Measurements from ENCODE around the gene GALM.
A peak's percentile ranks its signal among the peaks of the same experiment; 100 is the strongest.
"Not testable (repeated sequence)": the region's sequence is repeated elsewhere in the genome, so short reads cannot be mapped to it uniquely, and the experiment has no call there.

The GALM gene

DNA sequence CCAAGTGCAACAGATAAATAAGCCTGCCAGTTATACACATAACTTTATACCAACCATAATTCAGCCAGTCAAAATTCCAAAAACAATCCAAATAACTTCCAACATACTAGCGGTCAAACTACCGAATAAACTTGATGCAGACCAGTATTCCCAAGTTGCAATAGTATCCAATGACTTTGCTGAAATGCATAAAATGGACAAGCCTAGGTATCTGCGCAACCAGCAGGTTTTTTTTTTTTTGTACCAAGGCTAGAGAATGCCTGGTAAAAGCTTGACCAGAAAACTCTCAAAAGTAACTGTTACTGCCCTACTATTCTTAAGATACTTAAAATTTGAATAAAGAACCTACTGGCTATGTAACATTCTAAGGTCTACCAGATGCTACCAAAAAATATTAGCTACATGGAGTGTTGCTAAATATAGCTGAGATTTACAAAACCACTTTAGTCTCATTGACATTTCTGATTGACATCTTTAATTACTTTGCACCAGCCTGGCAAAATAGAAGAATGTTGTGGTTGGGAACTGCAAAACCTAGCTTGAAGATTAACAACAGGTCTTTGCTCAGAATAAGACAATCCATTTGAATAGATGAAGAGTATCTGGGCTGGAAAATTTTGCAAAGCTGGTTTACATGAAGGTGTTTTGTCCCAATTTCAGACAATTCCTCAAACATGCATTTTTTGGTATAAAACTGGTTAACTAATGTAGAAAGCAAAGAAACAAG lies 77.9 kb downstream of the GALM start:
- DNase-seq = no peak

DNA sequence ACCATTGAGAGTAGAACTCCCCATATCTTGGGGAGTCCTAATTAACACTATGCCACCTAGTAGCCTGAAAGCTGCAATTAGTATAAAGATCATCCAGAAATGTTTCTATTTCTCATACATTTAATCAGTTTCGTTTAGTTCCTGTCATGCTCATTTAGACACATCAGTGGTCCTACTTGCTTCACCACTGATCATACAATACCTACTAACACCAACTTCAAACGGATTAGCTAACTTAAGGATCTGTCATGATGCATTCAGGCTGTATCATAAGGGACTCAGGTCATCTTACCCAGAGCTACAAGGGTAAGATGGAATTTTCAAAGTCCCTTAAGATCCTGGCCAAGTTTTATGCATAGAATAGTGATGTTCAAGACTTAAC lies 78.5 kb downstream of the GALM start:
- DNase-seq = no peak

DNA sequence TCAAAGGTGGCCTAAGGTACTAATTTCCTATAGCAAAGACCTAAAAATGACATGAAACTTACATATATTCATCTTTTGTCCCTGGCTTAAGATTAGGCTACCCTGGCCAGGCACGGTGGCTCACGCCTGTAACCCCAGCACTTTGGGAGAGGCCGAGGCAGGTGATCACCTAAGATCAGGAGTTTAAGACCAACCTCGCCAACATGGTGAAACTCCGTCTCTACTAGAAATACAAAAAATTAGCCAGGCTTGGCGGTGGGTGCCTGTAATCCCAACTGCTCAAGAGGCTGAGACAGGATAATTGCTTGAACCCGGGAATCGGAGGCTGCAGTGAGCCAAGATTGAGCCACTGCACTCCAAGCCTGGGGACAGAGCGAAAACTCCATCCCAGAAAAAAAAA lies 79.4 kb downstream of the GALM start:
- no peak for DNase-seq

GRCh38 chr2:38747007-38747424 lies 81.1 kb downstream of the GALM start:
- DNase-seq = no peak

- DNase-seq = no peak
Measured at GRCh38 chr2:38747819-38748218, 81.9 kb downstream of the GALM start.

DNA sequence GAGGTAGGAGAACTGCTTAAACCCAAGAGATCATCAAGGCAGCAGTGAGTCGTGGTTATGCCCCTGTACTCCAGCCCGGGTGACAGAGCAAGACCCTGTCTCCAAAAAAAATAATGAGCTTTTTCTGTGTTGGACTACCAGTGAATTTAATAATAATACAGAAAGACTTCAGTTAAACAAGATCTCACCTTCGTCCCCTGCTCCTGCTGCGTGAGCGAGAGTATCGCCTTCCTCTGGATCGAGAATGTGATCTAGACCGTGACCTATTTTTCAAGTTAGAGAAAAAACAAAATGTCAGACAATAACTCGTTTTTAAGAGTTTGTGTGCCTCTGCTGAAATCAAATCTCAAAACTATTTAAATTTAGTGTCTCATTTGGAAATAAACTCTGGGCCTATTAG lies 82.5 kb downstream of the GALM start:
- no peak for DNase-seq

DNA sequence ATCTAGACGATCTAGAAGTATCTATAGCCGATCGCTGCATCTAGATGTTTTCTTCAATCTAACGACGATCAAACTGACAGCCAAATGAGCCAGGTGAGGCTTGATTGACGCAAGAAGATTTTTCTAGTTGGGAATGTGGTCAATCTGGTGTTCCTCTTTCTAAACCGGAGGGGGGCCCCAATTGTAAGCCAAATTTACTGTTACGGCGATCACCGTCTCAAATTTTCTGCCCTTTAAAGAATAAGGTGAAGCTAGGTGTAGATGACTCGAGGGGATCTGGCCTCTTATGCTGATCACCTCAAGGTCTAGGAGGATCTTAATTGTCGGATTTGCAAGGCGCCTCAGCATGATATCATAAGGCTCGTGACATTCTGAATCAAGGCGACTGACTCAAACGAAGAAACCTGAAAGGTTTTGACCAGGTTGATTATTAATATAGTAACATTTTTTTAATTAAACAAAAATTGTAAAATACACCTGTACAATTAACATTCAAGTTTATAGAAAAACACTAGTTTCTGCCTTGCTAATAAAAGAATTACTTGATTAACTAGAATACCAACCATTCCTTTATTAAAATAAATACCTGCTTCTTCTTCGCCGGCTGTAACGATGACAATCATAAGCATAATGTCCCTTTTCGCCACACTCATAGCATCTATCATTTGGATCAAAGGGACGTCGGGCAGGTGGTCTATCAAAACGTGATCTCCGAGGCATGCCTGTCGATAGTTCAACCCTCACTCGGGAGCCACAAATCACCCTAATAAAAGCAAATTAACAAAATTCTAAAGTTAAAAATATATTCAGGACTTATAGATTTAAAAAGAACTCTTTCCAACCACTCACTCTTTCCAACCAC lies 83.3 kb downstream of the GALM start:
- DNase-seq = no peak

DNA sequence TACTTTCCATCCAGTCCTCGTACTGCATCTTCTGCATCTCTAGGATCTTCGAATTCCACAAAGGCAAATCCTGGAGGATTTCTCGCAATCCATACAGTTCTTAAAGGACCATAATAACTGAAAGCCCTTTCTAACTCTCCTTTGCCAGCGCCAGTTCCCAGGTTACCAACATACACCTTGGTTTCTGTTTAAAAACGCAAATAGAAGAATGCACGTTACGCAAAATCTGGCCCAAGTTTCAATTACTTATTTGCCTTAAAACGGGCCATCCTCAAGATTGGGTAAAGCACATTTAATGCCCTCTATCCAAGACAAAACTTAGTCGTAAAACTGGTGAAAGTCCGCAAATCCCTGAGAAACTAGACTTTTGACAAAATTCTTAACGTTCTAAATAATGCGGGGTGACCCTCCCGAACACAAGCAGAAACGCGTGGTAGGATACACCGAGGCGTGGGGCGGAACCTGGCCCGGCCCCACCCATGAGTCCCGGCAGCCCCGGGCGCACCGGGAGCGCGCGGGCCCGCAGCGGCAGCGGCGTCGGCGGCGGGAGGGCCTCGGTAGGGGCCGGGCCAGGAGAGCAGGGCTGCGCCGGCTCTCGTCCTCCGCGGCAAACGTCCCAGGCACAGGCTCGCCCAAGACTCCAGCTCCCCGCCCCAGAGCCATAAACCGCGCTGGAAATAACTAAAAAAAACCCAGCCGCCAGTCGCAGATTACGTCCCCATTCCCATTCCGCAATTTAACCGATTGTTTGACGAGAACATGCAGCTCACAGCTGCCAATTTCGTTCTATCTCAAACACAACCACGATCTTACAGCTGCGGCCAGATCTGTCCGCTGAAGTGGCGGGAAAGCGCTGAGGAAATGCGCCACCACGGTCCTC lies 84.3 kb downstream of the GALM start:
- no peak for DNase-seq

DNA sequence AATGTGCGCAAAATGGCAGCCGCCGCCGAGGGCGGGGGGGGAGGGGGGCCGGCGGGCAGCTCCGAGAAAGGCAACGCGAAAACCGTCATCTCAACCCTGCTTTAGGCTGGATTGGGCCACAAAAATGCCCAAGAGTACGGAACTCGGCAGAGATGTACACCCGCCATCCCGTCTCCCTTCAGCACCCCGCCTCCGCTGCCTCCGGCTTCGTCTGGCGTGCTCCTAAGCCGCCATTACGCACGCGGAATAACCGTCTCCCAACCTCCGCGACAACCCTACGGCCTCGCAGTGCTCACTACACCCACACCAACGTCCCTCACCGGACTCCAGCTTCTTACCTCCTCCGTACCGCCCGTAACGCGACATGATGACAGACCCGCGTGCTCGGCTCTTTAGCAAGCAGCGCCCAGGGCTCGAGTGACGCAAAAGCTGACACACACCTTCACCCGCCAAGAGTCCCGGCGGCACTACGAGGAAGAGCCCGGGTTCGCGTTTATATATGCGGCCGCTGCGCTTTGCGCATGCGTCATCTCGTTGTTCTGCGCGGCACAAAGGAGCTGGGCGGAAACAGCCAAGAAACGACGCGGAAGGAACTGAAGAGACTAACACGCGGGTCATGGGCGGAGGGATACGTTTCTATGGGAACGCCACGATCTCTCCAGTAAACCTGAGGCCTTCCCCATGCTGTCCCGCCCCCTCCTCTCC lies 85.1 kb downstream of the GALM start, which contains the start of gene SRSF7:
TSS of gene SRSF7 (minus strand) at position 471 of the 705 bp plus-strand sequence. CDS start at position 366, 105 bp downstream.
- peak; percentile 96 for DNase-seq

DNA sequence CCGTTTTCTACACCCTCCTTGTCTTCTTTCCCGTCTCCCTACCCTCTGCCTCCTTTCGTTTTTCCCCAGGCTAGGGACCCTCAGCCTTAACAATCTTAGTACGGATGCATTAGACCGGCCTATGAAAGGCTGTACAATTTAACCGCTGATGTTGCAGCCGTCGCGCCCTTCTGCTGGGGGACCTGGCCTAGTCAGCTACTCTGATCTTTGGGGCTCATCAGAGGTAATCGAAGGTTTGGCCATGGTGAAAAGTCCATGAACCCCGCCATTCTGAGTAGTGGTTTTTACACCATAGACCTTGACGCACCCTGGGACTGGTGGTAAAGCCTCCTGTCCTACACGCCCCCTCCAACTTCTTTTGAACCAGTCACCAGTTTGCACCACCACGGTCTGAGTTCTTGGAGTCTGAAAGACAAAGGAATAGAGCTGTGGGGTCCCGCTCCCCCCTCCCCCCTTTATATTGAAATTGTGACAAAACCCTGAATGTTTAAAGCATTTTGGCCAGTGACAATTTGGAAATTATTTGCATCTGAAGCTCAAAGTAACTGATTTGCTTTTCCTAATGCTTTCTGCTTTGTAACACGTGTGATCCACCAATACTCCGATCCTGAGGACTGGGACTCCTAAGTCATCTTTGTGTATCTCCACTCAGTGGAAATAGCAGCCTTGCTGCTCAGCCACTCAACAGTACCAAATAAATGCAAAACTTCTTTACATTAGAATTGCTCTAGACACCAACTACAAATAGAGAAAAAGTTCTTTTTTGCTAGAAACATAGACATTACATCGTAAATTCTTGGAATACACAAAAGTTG lies 85.9 kb downstream of the GALM start:
- no peak for DNase-seq

- DNase-seq = no peak
Measured at GRCh38 chr2:38754049-38754448, 88.1 kb downstream of the GALM start.

DNA sequence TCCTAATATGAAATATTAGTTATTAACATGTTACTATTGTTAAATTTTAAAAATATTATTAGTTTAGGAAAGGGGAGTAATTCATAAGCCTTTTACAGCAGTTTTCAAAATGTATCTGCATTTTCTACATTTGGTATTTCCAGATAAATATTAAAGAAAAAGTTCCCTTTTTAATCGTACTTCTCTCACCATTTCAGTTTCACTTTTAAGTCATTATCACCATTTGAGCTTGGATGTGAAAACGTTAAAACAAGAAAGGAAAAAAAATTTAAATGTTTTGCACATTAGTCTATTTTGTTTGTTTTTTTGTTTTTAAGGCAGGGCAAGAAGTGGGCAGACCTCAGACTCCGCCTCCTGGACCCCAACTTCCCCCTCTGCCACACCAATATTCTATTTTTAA lies 88.6 kb downstream of the GALM start:
- DNase-seq = no peak

DNA sequence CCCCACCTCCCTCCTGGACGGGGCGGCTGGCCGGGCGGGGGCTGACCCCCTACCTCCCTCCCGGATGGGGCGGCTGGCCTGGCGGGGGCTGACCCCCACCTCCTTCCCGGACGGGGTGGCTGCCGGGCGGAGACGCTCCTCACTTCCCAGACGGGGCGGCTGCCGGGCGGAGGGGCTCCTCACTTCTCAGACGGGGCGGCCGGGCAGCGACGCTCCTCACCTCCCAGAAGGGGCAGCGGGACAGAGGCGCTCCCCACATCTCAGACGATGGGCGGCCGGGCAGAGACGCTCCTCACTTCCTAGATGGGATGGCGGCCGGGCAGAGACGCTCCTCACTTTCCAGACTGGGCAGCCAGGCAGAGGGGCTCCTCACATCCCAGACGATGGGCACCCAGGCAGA lies 90.0 kb downstream of the GALM start:
- DNase-seq = not testable (repeated sequence)

- DNase-seq = no peak
Measured at GRCh38 chr2:38763228-38763627, 97.3 kb downstream of the GALM start.

- no peak for DNase-seq
Measured at GRCh38 chr2:38763728-38764127, 97.8 kb downstream of the GALM start.

GRCh38 chr2:38765149-38765548 lies 99.2 kb downstream of the GALM start:
- DNase-seq = no peak

DNA sequence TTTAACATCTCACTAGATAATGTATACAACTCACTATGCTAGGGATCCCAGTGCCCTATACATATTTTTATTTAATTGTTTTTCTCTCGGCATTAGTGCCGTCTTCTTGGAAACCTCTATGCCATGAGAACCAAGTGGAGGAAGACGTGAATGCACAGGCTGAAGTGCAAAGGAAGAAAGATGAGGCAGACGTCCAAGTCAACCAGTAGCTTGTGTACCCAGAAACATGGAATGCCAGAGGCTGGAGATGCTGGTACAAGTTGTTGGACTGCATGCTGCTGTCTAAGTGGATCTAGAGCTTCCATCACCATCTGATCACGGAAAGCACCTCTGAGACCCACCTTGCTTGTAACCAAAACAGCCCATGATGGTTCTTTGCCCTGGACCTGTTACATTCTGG lies 99.6 kb downstream of the GALM start:
- DNase-seq = no peak

GRCh38 chr2:38771632-38772031 lies 105.7 kb downstream of the GALM start:
- DNase-seq = no peak

DNA sequence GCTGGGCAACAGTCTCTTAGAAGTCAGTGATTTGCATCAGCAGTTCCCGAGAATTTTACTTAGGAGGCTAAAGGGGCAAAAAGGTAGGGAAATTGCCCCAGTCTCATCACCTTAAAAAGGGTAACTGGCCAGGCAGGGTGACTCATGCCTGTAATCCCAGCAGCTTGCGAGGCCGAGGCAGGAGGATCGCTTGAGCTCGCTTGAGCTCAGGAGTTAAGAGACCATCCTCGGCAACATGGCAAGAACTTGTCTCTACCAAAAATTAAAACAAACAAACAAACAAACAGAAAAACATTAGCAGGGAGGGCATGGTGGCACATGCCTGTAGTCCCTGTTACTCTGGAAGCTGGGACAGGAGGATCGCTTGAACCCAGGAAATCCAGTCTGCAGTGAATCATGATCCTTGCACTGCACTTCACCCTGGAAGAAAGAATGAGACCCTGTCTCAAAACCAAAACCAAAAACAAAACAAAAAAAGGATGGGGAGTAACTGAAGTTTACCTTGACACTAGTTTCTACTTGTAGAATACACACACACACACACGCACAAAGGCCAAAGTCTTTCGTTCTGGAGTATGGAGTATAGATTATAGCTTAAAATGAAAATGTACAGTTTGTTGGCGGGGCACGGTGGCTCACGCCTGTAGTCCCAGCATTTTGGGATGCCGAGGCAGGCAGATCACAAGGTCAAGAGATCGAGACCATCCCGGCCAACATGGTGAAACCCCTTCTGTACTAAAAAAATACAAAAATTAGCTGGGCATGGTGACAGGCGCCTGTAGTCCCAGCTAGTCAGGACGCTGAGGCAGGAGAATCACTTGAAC lies 109.4 kb downstream of the GALM start:
- DNase-seq = no peak

- no peak for DNase-seq
Measured at GRCh38 chr2:38775921-38776225, 110.0 kb downstream of the GALM start.

GRCh38 chr2:38776531-38776930 lies 110.6 kb downstream of the GALM start:
- no peak for DNase-seq

Data from central memory CD4-positive, alpha-beta T cell (primary cell).